ENCODE data around the gene PITPNC1.

The PITPNC1 gene

DNA sequence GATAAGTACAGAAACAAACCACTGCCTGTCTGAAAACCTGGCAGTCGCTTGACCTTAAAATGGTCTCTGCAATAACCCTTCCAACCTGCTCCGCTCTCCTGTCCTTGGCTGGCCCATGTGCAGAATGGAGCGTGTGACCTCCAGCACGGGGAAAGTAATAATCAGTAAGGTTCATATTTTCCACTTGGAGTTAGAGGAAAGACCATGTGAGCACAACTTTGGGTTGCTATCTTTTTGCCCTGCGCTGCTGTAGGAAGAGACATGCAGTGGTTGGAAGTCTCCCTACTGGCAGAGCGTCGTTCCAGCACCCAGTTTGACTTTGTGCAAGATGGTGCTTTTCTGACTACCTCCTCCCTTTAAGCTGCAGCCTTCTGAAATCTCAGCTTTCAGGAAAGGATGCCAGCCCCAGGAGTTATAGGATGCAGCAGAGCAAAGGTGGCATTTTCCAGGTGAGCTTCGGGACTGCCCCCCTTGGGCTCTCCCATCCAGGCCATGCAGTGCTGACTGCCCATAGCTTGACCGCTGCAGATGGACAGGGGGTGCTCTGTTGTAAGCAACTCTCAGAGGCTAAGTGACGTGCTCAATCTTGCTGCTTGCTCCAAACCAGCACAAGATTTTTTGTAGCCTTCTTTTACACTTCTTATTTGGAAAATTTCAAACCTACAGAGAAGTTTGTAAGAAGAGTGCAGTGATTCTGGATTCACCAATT, 230.0 kb downstream of the PITPNC1 start:
- TF ChIP-seq, protein P1, sequence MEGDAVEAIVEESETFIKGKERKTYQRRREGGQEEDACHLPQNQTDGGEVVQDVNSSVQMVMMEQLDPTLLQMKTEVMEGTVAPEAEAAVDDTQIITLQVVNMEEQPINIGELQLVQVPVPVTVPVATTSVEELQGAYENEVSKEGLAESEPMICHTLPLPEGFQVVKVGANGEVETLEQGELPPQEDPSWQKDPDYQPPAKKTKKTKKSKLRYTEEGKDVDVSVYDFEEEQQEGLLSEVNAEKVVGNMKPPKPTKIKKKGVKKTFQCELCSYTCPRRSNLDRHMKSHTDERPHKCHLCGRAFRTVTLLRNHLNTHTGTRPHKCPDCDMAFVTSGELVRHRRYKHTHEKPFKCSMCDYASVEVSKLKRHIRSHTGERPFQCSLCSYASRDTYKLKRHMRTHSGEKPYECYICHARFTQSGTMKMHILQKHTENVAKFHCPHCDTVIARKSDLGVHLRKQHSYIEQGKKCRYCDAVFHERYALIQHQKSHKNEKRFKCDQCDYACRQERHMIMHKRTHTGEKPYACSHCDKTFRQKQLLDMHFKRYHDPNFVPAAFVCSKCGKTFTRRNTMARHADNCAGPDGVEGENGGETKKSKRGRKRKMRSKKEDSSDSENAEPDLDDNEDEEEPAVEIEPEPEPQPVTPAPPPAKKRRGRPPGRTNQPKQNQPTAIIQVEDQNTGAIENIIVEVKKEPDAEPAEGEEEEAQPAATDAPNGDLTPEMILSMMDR (IDR thresholded peaks at IDR 0.05; ENCODE audit: insufficient read depth, low read length, missing control alignments), result no peak
- ChIA-PET CTCF (interaction anchor here (0.6 to 5.2 kb wide), 2 partner anchors 230 to 231 kb away, joined by 3 to 83 read pairs; partner anchors contain the start of gene PITPNC1), POLR2A (no interaction called here)
- no peak for DNase-seq (ENCODE audit: low read depth, low spot score)
- no peak overlapping the region for H3K4me3 ChIP-seq (ENCODE audit: low read depth, low read length)

DNA sequence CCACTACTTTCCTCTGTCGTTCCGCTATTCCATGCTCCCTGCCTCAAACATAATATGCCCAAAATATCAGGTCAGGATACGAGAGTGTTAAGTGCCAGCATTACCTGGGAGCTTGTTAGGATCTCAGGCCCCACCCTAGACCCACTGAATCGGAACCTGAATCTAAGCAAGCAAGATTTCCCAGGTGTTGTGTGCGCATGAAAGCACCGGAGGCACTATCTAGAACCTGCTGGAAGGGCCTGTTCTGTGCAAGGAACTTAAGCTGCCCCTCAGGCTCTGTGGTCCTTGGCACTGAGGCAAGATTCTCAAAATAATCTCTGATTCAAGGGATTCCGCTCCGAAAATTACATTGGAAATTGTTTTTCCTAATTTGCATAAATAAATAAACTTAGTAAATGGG, 233.0 kb downstream of the PITPNC1 start:
- DNase-seq (ENCODE audit: low read depth, low spot score), result no peak
- TF ChIP-seq, protein P1 (IDR thresholded peaks at IDR 0.05; ENCODE audit: insufficient read depth, low read length, missing control alignments), result no peak
- H3K4me3 ChIP-seq (ENCODE audit: low read depth, low read length), result no peak overlapping the region
- ChIA-PET POLR2A (no interaction called here), CTCF (interaction anchor here (1.1 to 1.4 kb wide), 3 partner anchors 19 to 232 kb away, joined by 3 to 4 read pairs (median 3); no protein-coding TSS in a partner anchor)

DNA sequence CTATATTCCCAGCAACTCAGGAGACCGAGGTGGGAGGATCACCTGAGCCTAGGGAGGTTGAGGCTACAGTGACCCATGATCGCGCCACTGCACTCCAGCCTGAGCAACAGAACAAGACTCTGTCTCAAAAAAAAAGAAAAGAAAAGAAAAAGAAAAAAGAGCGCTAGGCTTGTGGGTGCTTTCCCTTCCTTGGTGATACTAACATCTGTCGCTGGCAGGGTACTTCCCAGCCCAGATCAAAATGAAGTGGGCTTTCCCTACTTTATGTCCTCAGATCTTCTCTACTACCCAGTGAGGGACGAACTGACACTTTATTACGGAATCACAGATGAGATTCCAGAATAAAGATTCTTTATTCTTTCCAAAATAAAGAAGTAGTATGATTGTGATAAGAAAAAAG, 236.9 kb downstream of the PITPNC1 start:
- no peak for DNase-seq (ENCODE audit: low read depth, low spot score)
- TF ChIP-seq, protein P1 (IDR thresholded peaks at IDR 0.05; ENCODE audit: insufficient read depth, low read length, missing control alignments), result no peak
- CTCF ChIA-PET, result no interaction called here
- POLR2A ChIA-PET, result no interaction called here
- no peak overlapping the region for H3K4me3 ChIP-seq (ENCODE audit: low read depth, low read length)

DNA sequence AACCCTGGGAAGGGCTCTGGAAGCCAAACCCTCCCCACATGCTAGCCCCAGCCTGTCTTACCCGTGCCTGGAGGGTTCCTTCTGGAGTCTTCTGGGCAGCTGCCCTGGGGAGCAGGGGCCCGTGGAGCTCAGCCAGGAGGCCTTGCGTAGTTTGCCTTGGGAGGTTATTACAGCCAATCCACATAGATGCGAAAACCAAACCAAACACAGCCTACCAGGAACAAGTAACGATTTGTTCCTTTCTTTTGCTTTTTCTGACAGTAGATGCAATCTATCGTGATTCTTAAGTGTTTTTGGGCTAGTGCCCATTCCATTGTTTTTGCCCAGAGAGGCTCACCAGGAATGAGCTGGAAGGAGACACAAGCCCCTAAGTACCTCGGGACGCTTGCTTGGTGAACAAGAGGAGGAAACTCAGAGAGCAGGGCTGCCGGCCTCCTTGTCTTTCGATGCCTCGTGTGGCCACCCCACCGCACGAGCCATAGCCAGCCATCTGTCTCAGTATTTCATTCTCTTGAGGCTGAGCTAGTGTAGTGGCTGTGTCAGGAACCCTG, 238.0 kb downstream of the PITPNC1 start:
- no peak overlapping the region for H3K4me3 ChIP-seq (ENCODE audit: low read depth, low read length)
- CTCF ChIA-PET, result interaction anchor here (0.6 to 1.1 kb wide), 3 partner anchors 11 to 389 kb away, joined by 3 read pairs; no protein-coding TSS in a partner anchor
- DNase-seq (ENCODE audit: low read depth, low spot score), result no peak
- POLR2A ChIA-PET, result no interaction called here
- TF ChIP-seq, protein P1 (IDR thresholded peaks at IDR 0.05; ENCODE audit: insufficient read depth, low read length, missing control alignments), result no peak

DNA sequence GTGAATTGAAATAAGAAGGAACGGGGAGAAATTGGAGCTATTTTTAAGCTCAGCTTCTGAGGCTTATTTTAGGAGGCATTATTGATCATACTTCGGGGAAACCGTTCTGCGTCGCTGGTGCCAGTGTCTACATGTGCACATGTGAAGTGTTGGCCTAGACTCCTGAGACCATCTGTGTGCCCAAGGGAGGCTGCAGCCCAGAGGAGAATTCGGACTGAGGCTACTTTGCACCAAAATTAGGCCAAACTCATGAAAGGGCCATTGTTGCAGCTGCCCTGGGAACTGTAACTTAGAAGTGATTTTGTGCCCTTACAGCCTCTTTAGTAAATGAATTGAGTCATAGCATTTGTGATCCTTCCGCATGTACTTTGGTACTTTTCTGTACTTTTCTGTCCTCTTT, 238.7 kb downstream of the PITPNC1 start:
- CTCF ChIA-PET, result interaction anchor here (0.6 to 1.1 kb wide), 4 partner anchors 12 to 390 kb away, joined by 3 read pairs; no protein-coding TSS in a partner anchor
- TF ChIP-seq, protein P1 (IDR thresholded peaks at IDR 0.05; ENCODE audit: insufficient read depth, low read length, missing control alignments), result no peak
- DNase-seq (ENCODE audit: low read depth, low spot score), result no peak
- POLR2A ChIA-PET, result no interaction called here
- H3K4me3 ChIP-seq (ENCODE audit: low read depth, low read length), result no peak overlapping the region

DNA sequence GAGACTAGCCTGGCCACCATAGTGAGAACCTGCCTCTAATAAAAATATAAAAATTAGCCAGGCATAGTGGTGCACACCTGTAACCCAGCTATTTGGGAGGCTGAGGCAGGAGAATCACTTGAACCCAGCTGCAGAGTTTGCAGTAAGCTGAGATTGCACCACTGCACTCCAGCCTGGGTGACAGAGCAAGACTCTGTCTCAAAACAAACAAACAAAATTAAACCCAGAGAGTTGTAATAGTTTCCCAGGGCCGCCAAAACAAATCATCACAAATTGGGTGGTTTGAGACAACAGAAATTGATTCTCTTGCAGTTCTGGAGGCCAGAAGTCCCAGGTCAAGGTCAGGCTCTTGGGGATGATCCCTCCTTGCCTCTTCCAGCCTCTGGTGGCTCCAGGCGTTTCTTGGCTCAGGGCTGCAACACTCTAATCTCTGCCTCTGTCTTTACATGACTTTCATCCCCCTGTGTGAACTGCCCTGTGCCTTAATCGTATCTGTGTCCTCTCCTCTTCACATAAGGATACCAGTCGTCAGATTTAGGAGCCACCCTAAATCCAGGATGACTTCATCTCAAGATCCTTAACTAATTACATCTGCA, 240.3 kb downstream of the PITPNC1 start:
- H3K4me3 ChIP-seq (ENCODE audit: low read depth, low read length), result no peak overlapping the region
- ChIA-PET CTCF (no interaction called here), POLR2A (no interaction called here)
- TF ChIP-seq, protein P1 (IDR thresholded peaks at IDR 0.05; ENCODE audit: insufficient read depth, low read length, missing control alignments), result no peak
- no peak for DNase-seq (ENCODE audit: low read depth, low spot score)
